ENCODE data around the gene DSG2. TPM values are rescaled to one million over a fixed set of nuclear protein-coding genes. Genes with fewer than 3 reads are reported as not detected.
A peak's percentile ranks its signal among the peaks of the same experiment; 100 is the strongest.
"Not testable (repeated sequence)": the region's sequence is repeated elsewhere in the genome, so short reads cannot be mapped to it uniquely, and the experiment has no call there.

DSG2 gene
- total RNA-seq, 4 donors from 2014 or later: 7.3 to 18.8 (median 9.7) TPM

GRCh38 chr18:31492671-31493070 is 5.3 kb upstream of the DSG2 start:
- DNase-seq: no peak

DNA sequence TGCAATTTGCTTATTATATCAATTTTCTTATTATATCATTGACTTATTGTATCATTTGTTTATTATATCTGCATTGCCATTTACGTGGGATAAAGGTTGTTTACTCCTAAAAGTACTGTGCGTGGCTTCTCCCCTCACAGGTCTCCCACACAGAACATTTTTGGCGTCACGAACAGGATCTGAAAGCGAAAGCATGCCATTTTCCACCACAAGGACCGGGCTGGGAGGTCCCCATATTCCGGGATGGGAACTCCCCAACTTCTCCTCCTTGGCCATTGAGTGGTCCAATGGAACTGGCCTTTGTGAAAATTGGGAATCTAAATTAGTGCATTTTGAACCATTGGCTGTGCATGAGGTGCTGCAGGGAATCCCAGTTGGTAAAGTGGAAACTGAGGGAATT is 4.8 kb upstream of the DSG2 start:
- no peaks in the 10 kb centered on the region for H3K9me3 ChIP-seq
- H3K4me1 ChIP-seq: peaks cover 4 to 69% (median 9%) of the 10 kb centered on the region in 3 donors
- TF ChIP-seq POLR2A (IDR thresholded peaks at IDR 0.05): no peak
- TF ChIP-seq, protein P1, sequence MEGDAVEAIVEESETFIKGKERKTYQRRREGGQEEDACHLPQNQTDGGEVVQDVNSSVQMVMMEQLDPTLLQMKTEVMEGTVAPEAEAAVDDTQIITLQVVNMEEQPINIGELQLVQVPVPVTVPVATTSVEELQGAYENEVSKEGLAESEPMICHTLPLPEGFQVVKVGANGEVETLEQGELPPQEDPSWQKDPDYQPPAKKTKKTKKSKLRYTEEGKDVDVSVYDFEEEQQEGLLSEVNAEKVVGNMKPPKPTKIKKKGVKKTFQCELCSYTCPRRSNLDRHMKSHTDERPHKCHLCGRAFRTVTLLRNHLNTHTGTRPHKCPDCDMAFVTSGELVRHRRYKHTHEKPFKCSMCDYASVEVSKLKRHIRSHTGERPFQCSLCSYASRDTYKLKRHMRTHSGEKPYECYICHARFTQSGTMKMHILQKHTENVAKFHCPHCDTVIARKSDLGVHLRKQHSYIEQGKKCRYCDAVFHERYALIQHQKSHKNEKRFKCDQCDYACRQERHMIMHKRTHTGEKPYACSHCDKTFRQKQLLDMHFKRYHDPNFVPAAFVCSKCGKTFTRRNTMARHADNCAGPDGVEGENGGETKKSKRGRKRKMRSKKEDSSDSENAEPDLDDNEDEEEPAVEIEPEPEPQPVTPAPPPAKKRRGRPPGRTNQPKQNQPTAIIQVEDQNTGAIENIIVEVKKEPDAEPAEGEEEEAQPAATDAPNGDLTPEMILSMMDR (IDR thresholded peaks at IDR 0.05): peak in 1 of 6 experiments; percentile 6
- 64 to 89% methylated on average over 5 to 7 of the region's 7 CpGs for WGBS, 2 donors
- intact Hi-C loops (cut with DNase I): no loop called here
- peaks cover 0 to 15% (median 0%) of the 10 kb centered on the region in 4 donors for H3K27me3 ChIP-seq
- no peak overlapping the region for H3K4me3 ChIP-seq
- DNase-seq: no peak
- H3K27ac ChIP-seq: no peak overlapping the region
- H3K36me3 ChIP-seq: no peaks in the 10 kb centered on the region

More at GRCh38 chr18:31492671-31493070, 5.3 kb upstream of the DSG2 start:
- Histone ChIP-seq H3K27me3 (peaks cover 0 to 10% (median 0%) of the 10 kb centered on the region in 4 donors), H3K4me3 (no peak overlapping the region), H3K27ac (no peak overlapping the region), H3K9me3 (no peaks in the 10 kb centered on the region), H3K36me3 (no peaks in the 10 kb centered on the region), H3K4me1 (peaks cover 4 to 69% (median 8%) of the 10 kb centered on the region in 3 donors)
- WGBS, 2 donors: 89 to 91% methylated on average over 9 of the region's 9 CpGs
- TF ChIP-seq, protein P1 (IDR thresholded peaks at IDR 0.05): no peak
- TF ChIP-seq POLR2A (IDR thresholded peaks at IDR 0.05): no peak
- intact Hi-C loops (cut with DNase I): no loop called here

DNA sequence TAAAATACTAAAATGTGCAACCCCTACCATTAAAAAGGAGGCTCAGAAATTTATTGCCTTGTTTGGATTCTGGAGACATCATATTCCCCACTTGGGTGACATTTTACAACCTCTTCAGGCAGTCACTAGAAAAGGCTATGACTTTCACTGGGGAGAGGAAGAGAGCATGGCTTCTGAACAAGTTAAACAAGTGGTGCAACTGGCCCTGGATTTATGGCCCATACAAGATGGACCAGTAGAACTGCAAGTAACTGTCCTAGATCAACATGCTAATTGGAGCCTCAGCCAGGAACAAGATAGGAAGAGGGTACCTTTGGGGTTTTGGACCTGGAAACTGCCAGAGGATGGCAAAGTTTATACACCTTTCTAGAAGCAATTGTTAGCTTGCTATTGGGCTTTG is 4.0 kb upstream of the DSG2 start:
- no peaks in the 10 kb centered on the region for H3K36me3 ChIP-seq
- peaks cover 7 to 69% (median 10%) of the 10 kb centered on the region in 3 donors for H3K4me1 ChIP-seq
- no peak overlapping the region for H3K27ac ChIP-seq
- TF ChIP-seq POLR2A (IDR thresholded peaks at IDR 0.05): no peak
- TF ChIP-seq, protein P1 (IDR thresholded peaks at IDR 0.05): no peak
- no peaks in the 10 kb centered on the region for H3K9me3 ChIP-seq
- no peak overlapping the region for H3K4me3 ChIP-seq
- intact Hi-C loops (cut with DNase I): no loop called here
- no peak for DNase-seq
- peaks cover 0 to 23% (median 0%) of the 10 kb centered on the region in 4 donors for H3K27me3 ChIP-seq

DNA sequence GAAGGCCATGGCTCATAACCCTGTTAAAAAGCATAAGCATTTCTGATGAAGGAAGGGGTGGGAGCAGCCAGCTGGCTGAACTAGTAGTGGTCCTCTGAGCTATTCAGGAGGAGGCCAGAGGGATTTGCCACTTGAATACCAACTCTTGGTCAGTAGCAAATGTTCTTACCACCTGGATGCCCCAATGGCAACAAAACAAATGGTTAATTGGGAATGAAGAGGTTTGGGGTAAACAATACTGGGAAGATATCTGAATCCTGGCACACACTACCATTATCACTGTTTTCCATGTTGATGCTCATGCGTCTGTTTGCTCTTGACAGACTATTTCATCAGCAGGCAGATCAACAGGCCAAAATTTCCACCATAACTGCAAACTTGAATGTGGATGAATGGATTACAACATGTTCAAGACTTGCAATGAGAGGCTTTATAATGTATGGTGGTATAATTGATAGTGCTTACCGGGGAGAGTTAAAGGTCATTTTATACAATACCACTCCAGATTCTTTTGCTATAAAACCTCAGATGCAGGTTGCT is 3.2 kb upstream of the DSG2 start:
- intact Hi-C loops (cut with DNase I); H3K4me3 ChIP-seq; H3K27ac ChIP-seq; H3K36me3 ChIP-seq; H3K9me3 ChIP-seq; DNase-seq: not testable (repeated sequence)
- WGBS, 2 donors: 53 to 68% methylated on average over 2 of the region's 2 CpGs
- Histone ChIP-seq H3K4me1 (peaks cover 7 to 69% (median 10%) of the 10 kb centered on the region in 3 donors), H3K27me3 (peaks cover 0 to 24% (median 0%) of the 10 kb centered on the region in 4 donors)

GRCh38 chr18:31497404-31497835 is 557 bp upstream of the DSG2 start:
- Histone ChIP-seq H3K9me3 (no peaks in the 10 kb centered on the region), H3K27ac (peak overlapping the region; percentile 84 to 88 (median 87)), H3K4me1 (peaks cover 10 to 66% (median 12%) of the 10 kb centered on the region in 3 donors), H3K36me3 (no peaks in the 10 kb centered on the region), H3K27me3 (peaks cover 0 to 24% (median 0%) of the 10 kb centered on the region in 4 donors), H3K4me3 (peak overlapping the region; percentile 22 to 71 (median 48))
- intact Hi-C loops (cut with DNase I): no loop called here
- no peak for DNase-seq
- WGBS, 2 donors: 49 to 80% methylated on average over 1 to 5 of the region's 25 CpGs
- TF ChIP-seq, protein P1 (IDR thresholded peaks at IDR 0.05): no peak
- no peak for TF ChIP-seq POLR2A (IDR thresholded peaks at IDR 0.05)
